RWPE2 (cell line): Measurements from ENCODE around the gene CTTNBP2NL.

Experiments
- ATAC-seq: fragments of 200-7000 bp; cut with Tn5 transposase; 3 replicates; pipeline ENCODE4 v1.9.1; 2021; ENCODE audit warnings: low read depth
- DNase-seq: peaks from one replicate; pipeline ENCODE4 v3.0.0-alpha.2; 2020; ENCODE audit warnings: low spot score
- H3K27ac ChIP-seq: fragments of 450-650 bp; 2 replicates; pipeline ENCODE4 v1.5.1; 2017; ENCODE audit warnings: mild to moderate bottlenecking; ENCODE audit not compliant: poor library complexity, severe bottlenecking
- H3K27me3 ChIP-seq: fragments of 250-450 bp; sonication (Bioruptor Pico); 2 replicates; pipeline ENCODE4 v1.5.1; 2021; ENCODE audit warnings: mild to moderate bottlenecking, moderate library complexity; ENCODE audit not compliant: insufficient read depth, poor library complexity, severe bottlenecking
- H3K36me3 ChIP-seq: fragments of 250-450 bp; sonication (Bioruptor Pico); 2 replicates; pipeline ENCODE4 v1.5.1; 2020; ENCODE audit warnings: low read depth, mild to moderate bottlenecking, moderate library complexity
- H3K4me1 ChIP-seq: fragments of 250-450 bp; sonication (Bioruptor Pico); 2 replicates; pipeline ENCODE4 v1.5.1; 2021; ENCODE audit warnings: mild to moderate bottlenecking, moderate library complexity; ENCODE audit not compliant: insufficient read depth, poor library complexity, severe bottlenecking
- H3K4me3 ChIP-seq: fragments of 250-450 bp; sonication (Bioruptor Pico); 2 replicates; pipeline ENCODE4 v1.5.1; 2021; ENCODE audit warnings: mild to moderate bottlenecking, moderate library complexity; ENCODE audit not compliant: severe bottlenecking
- H3K9me3 ChIP-seq: fragments of 250-450 bp; sonication (Bioruptor Pico); 2 replicates; pipeline ENCODE4 v1.5.1; 2021; ENCODE audit warnings: mild to moderate bottlenecking, moderate library complexity; ENCODE audit not compliant: severe bottlenecking
- CTCF ChIP-seq: fragments of 450-650 bp; IDR thresholded peaks from one replicate; pipeline ENCODE4 v1.5.1; 2017; ENCODE audit warnings: mild to moderate bottlenecking, moderate library complexity; ENCODE audit not compliant: poor library complexity, severe bottlenecking

CTTNBP2NL gene

GRCh38 chr1:112402682-112403643 lies 6.9 kb downstream of the CTTNBP2NL start:
- H3K9me3 ChIP-seq: no peaks in the 10 kb centered on the region
- DNase-seq: no peak
- no peak for TF ChIP-seq CTCF
- H3K27me3 ChIP-seq: no peaks in the 10 kb centered on the region
- ATAC-seq: 0 out of 3 replicates have a peak, but pooled peaks have one; percentile 48
- H3K27ac ChIP-seq: peak overlapping the region; percentile 57
- peaks cover 28% of the 10 kb centered on the region for H3K4me1 ChIP-seq
- 0 out of 2 replicates have a peak, but pooled peaks cover 9% of the 10 kb centered on the region for H3K36me3 ChIP-seq
- H3K4me3 ChIP-seq: no peak overlapping the region

GRCh38 chr1:112406771-112407170 lies 10.8 kb downstream of the CTTNBP2NL start:
- Histone ChIP-seq H3K9me3 (no peaks in the 10 kb centered on the region), H3K4me1 (peaks cover 24% of the 10 kb centered on the region), H3K27ac (no peak overlapping the region), H3K27me3 (no peaks in the 10 kb centered on the region), H3K4me3 (no peak overlapping the region), H3K36me3 (peaks cover 14% of the 10 kb centered on the region; the same call in 1 of the 2 replicates)
- DNase-seq (no peak), ATAC-seq (no peak)
- TF ChIP-seq CTCF: no peak

- Histone ChIP-seq H3K9me3 (no peaks in the 10 kb centered on the region), H3K27ac (no peak overlapping the region), H3K27me3 (no peaks in the 10 kb centered on the region), H3K4me3 (no peak overlapping the region), H3K36me3 (peaks cover 23% of the 10 kb centered on the region), H3K4me1 (peaks cover 7% of the 10 kb centered on the region)
- DNase-seq (no peak), ATAC-seq (no peak)
- no peak for TF ChIP-seq CTCF
Observed at GRCh38 chr1:112409414-112409813, 13.4 kb downstream of the CTTNBP2NL start.

GRCh38 chr1:112410673-112411072 lies 14.7 kb downstream of the CTTNBP2NL start:
- DNase-seq (no peak), ATAC-seq (no peak)
- no peaks in the 10 kb centered on the region for H3K4me1 ChIP-seq
- no peak for TF ChIP-seq CTCF
- no peaks in the 10 kb centered on the region for H3K9me3 ChIP-seq
- no peaks in the 10 kb centered on the region for H3K27me3 ChIP-seq
- H3K4me3 ChIP-seq: no peak overlapping the region
- H3K27ac ChIP-seq: no peak overlapping the region
- peaks cover 33% of the 10 kb centered on the region for H3K36me3 ChIP-seq

GRCh38 chr1:112417271-112417670 lies 21.3 kb downstream of the CTTNBP2NL start:
- H3K4me1 ChIP-seq: no peaks in the 10 kb centered on the region
- DNase-seq: no peak
- H3K27ac ChIP-seq: no peak overlapping the region
- H3K27me3 ChIP-seq: no peaks in the 10 kb centered on the region
- no peak for ATAC-seq
- no peak overlapping the region for H3K4me3 ChIP-seq
- peaks cover 68% of the 10 kb centered on the region for H3K36me3 ChIP-seq
- no peak for TF ChIP-seq CTCF
- no peaks in the 10 kb centered on the region for H3K9me3 ChIP-seq
